Gastrocnemius medialis (tissue), 4 donors: ENCODE data around the gene ZC2HC1B. TPM values are rescaled to one million over a fixed set of nuclear protein-coding genes. Genes with fewer than 3 reads are reported as not detected.

ENCODE experiments used
- ATAC-seq, 2 donors: fragments of 150-250 bp; one replicate each; pipeline ENCODE4 v1.9.1; 2016
- DNase-seq, 2 donors: peaks; one replicate each; pipeline ENCODE4 v3.0.0-alpha.2; 2019
- H3K27ac ChIP-seq, 4 donors: fragments of 200-600 bp; sonication (generic); 1 replicate in 1 of 4; 2 replicates in 3 of 4; pipeline ENCODE4 v1.5.1; 2016 to 2018; ENCODE audit warnings: mild to moderate bottlenecking in 2 of 4, moderate library complexity in 1 of 4
- H3K27me3 ChIP-seq, 3 donors: fragments of 200-600 bp; sonication (generic) in 2 of 3; 1 replicate in 1 of 3; 2 replicates in 2 of 3; pipeline versions ENCODE4 v1.5.1 to v1.6.0; 2016 to 2019; ENCODE audit warnings: mild to moderate bottlenecking in 1 of 3, moderate library complexity in 1 of 3
- H3K36me3 ChIP-seq, 2 donors: fragments of 200-600 bp; sonication (generic) in 1 of 2; one replicate each; pipeline ENCODE4 v1.5.1; 2017 to 2018
- H3K4me1 ChIP-seq, 2 donors: fragments of 200-600 bp; sonication (generic) in 1 of 2; one replicate each; pipeline ENCODE4 v1.5.1; 2016 to 2017; ENCODE audit warnings: mild to moderate bottlenecking in 2 of 2
- H3K4me3 ChIP-seq, 4 donors: fragments of 200-600 bp; sonication (generic) in 3 of 4; 1 replicate in 1 of 4; 2 replicates in 3 of 4; pipeline ENCODE4 v1.5.1; 2016 to 2019; ENCODE audit warnings: mild to moderate bottlenecking in 2 of 4
- H3K9me3 ChIP-seq, 3 donors: fragments of 200-600 bp; sonication (generic) in 2 of 3; 1 replicate in 1 of 3; 2 replicates in 2 of 3; pipeline ENCODE4 v1.5.1; 2016 to 2019
- POLR2A ChIP-seq, 2 donors: fragments of 450-650 bp; IDR thresholded peaks; one replicate each; pipeline ENCODE4 v1.6.1; 2017; ENCODE audit warnings: antibody characterized with exemption in 2 of 2, mild to moderate bottlenecking in 2 of 2, moderate library complexity in 2 of 2
- in situ Hi-C, 4 donors: fragments of 200-750 bp; cut with MboI; loops; one replicate each; pipeline versions ENCODE4 v1.15.0 to v1.8.0; 2017; ENCODE audit warnings: low sequenced_read_pairs in 4 of 4
- intact Hi-C: fragments of 100-400 bp; cut with DNase I; formaldehyde crosslinking; loops from one replicate; pipeline ENCODE4 v1.15.1; 2023; ENCODE audit warnings: low total_unique reads
- total RNA-seq, 4 donors: library from RNA; depleted of rRNA; stranded (reverse); fragments of >200 nt; gene quantifications; one replicate each; pipeline versions ENCODE4 v1.1.0 to v1.2.3, GENCODE V29; 2016
- TF ChIP-seq, protein P1 (sequence below), 5 experiments: fragments of 450-650 bp in 3 of 5; fragments of 200-600 bp in 2 of 5; sonication (generic) in 2 of 5; IDR thresholded peaks in 4 of 5; conservative IDR thresholded peaks in 1 of 5; 1 replicate in 4 of 5; 2 replicates in 1 of 5; pipeline ENCODE4 v1.5.1; 2016 to 2019; ENCODE audit warnings: antibody characterized with exemption in 5 of 5, mild to moderate bottlenecking in 3 of 5, moderate library complexity in 3 of 5

The ZC2HC1B gene
- total RNA-seq, 4 donors from 2014 or later, result not detected

DNA sequence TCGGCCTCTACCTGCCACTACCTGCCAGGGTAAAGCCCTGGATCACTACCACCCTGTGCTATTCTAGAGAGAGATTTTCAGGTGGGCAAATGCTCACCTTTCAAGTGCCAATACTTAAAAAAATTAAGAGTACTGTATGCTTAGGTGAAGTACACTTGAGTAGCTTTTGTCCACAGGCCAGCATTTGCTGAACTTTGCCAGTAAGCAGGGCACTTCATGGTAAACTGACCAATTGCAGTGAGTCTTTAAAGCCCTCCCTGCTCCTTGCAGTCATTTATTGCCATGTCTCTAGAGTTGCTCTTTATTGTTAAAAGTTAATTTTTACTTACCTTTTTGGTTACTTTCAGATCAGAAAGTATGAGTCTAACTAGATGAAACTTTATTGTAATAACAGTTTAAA lies 85.3 kb downstream of the ZC2HC1B start:
- TF ChIP-seq, protein P1, sequence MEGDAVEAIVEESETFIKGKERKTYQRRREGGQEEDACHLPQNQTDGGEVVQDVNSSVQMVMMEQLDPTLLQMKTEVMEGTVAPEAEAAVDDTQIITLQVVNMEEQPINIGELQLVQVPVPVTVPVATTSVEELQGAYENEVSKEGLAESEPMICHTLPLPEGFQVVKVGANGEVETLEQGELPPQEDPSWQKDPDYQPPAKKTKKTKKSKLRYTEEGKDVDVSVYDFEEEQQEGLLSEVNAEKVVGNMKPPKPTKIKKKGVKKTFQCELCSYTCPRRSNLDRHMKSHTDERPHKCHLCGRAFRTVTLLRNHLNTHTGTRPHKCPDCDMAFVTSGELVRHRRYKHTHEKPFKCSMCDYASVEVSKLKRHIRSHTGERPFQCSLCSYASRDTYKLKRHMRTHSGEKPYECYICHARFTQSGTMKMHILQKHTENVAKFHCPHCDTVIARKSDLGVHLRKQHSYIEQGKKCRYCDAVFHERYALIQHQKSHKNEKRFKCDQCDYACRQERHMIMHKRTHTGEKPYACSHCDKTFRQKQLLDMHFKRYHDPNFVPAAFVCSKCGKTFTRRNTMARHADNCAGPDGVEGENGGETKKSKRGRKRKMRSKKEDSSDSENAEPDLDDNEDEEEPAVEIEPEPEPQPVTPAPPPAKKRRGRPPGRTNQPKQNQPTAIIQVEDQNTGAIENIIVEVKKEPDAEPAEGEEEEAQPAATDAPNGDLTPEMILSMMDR (IDR thresholded peaks at IDR 0.05 in 4 of 5, conservative IDR thresholded peaks at IDR 0.05 in 1 of 5), result no peak
- TF ChIP-seq POLR2A (IDR thresholded peaks at IDR 0.05), result no peak
- Histone ChIP-seq H3K4me1 (no peaks in the 10 kb centered on the region), H3K9me3 (no peaks in the 10 kb centered on the region), H3K27ac (no peak overlapping the region), H3K36me3 (no peaks in the 10 kb centered on the region), H3K4me3 (no peak overlapping the region), H3K27me3 (no peaks in the 10 kb centered on the region)
- in situ Hi-C loops (loop anchor here in 1 of 4 donors (10.0 kb wide), 1 partner anchor 65 kb away; no protein-coding TSS in a partner anchor), intact Hi-C loops (no loop called here)
- no peak for DNase-seq
- ATAC-seq, result no peak

DNA sequence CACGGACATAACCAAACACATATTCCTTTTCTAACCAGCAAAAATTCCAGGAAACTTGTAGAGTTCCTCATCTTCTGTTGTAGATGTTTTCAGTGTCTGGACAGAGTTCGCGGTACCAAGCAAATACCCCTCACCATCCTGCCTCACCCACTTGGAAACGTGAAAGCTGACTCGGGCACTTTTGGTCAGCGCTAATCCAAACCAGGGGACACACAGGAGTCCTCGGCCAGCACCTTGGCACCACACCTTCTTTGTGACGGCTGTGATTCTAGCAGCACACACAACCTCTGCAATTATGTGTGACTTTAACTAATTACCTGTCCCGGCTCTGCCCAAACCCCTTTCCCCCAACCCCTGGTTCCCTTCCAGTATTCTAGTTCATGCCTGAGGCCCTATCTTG lies 85.7 kb downstream of the ZC2HC1B start:
- Histone ChIP-seq H3K36me3 (no peaks in the 10 kb centered on the region), H3K4me3 (no peak overlapping the region), H3K4me1 (no peaks in the 10 kb centered on the region), H3K27me3 (no peaks in the 10 kb centered on the region), H3K27ac (no peak overlapping the region), H3K9me3 (no peaks in the 10 kb centered on the region)
- in situ Hi-C loops (loop anchor here in 1 of 4 donors (10.0 kb wide), 1 partner anchor 65 kb away; no protein-coding TSS in a partner anchor), intact Hi-C loops (no loop called here)
- no peak for DNase-seq
- ATAC-seq, result no peak
- TF ChIP-seq, protein P1 (IDR thresholded peaks at IDR 0.05 in 4 of 5, conservative IDR thresholded peaks at IDR 0.05 in 1 of 5), result no peak
- no peak for TF ChIP-seq POLR2A (IDR thresholded peaks at IDR 0.05)

DNA sequence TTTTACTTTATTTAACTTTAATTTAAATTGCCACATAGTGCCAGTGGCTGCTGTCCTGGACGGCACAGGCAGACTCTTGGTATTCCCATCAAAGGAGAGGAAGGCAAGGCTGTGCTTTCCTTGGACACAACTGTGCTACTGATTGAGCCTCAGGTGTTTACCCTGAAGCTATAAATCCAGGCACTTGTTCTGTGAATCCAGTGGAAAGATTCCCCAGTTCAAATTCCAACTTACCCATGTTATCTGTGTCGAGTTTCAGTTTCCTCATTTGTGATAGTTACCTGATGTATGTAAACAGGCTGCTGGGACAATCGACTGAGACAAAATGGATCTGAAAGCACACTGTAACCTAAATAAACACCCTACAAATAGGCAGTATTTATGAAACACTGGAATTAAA lies 86.6 kb downstream of the ZC2HC1B start:
- Histone ChIP-seq H3K4me3 (no peak overlapping the region), H3K27me3 (no peaks in the 10 kb centered on the region), H3K4me1 (no peaks in the 10 kb centered on the region), H3K36me3 (no peaks in the 10 kb centered on the region), H3K9me3 (no peaks in the 10 kb centered on the region), H3K27ac (no peak overlapping the region)
- intact Hi-C loops (no loop called here), in situ Hi-C loops (no loop called here)
- DNase-seq (no peak), ATAC-seq (no peak)
- TF ChIP-seq, protein P1 (IDR thresholded peaks at IDR 0.05 in 4 of 5, conservative IDR thresholded peaks at IDR 0.05 in 1 of 5), result no peak
- no peak for TF ChIP-seq POLR2A (IDR thresholded peaks at IDR 0.05)

DNA sequence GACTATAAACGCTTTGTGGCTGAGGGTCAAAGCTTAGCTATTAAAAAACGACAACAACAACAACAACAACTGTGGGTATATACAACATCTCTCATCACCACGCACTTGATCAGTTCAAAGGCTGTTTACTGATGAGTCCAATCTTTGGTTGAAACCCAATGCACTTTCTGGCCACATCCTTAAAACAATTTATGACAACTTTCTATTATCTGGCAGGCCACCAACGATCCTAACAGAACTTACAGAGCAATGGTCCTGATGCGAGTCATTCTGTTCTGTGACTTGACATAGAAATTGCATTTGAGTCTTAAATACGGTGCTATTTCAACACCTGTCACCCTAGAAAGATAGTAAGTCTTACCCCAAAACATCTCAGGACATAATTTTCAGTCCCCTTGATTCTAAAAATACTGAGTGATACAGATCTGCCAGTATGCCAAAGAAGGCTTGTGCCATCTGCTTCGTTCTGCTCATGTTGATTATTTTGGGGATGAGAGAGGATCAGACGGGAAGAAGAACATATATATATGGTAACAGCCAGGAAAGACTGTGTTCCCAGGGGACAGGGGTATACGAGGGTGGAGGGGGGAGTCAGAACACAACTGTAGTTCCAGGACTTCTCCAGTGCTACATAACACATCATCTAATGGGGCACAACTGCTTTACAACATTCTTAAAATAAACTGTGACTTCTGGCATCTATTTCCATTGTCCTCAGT lies 87.9 kb downstream of the ZC2HC1B start:
- H3K9me3 ChIP-seq, result no peaks in the 10 kb centered on the region
- TF ChIP-seq, protein P1 (IDR thresholded peaks at IDR 0.05 in 4 of 5, conservative IDR thresholded peaks at IDR 0.05 in 1 of 5), result no peak
- no peak for TF ChIP-seq POLR2A (IDR thresholded peaks at IDR 0.05)
- no peaks in the 10 kb centered on the region for H3K27me3 ChIP-seq
- intact Hi-C loops (no loop called here), in situ Hi-C loops (no loop called here)
- H3K27ac ChIP-seq, result no peak overlapping the region
- ATAC-seq (no peak), DNase-seq (no peak)
- H3K4me3 ChIP-seq, result no peak overlapping the region
- no peaks in the 10 kb centered on the region for H3K4me1 ChIP-seq
- no peaks in the 10 kb centered on the region for H3K36me3 ChIP-seq
